Stomach (tissue), 4 donors: ENCODE data around the gene PKP4.

ENCODE experiments used
- CTCF ChIP-seq, 7 experiments: fragments of 450-650 bp in 4 of 7; fragments of 200-600 bp in 3 of 7; sonication (generic) in 3 of 7; IDR thresholded peaks; one replicate each; pipeline ENCODE4 v1.5.1; 2016 to 2019; ENCODE audit warnings: antibody characterized with exemption in 7 of 7, control low read depth in 2 of 7, mild to moderate bottlenecking in 1 of 7
- POLR2A ChIP-seq, 4 donors: fragments of 450-650 bp; IDR thresholded peaks; one replicate each; pipeline ENCODE4 v1.6.1; 2016; ENCODE audit warnings: antibody characterized with exemption in 4 of 4, control low read depth in 2 of 4, mild to moderate bottlenecking in 1 of 4, moderate library complexity in 1 of 4

GRCh38 chr2:158498043-158498748 lies 41.4 kb downstream of the PKP4 start:
- TF ChIP-seq POLR2A (IDR thresholded peaks at IDR 0.05) (no peak), CTCF (IDR thresholded peaks at IDR 0.05) (no peak)
